ENCODE results near the gene RUNX2. TPM values are rescaled to one million over a fixed set of nuclear protein-coding genes. Genes with fewer than 3 reads are reported as not detected.
"Not testable (repeated sequence)": the region's sequence is repeated elsewhere in the genome, so short reads cannot be mapped to it uniquely, and the experiment has no call there.

RUNX2 gene
- total RNA-seq, result 1 to 10 TPM in 2 of 4 donors, under 1 TPM in 2; 0.65 to 2.4 (median 1.3) TPM

DNA sequence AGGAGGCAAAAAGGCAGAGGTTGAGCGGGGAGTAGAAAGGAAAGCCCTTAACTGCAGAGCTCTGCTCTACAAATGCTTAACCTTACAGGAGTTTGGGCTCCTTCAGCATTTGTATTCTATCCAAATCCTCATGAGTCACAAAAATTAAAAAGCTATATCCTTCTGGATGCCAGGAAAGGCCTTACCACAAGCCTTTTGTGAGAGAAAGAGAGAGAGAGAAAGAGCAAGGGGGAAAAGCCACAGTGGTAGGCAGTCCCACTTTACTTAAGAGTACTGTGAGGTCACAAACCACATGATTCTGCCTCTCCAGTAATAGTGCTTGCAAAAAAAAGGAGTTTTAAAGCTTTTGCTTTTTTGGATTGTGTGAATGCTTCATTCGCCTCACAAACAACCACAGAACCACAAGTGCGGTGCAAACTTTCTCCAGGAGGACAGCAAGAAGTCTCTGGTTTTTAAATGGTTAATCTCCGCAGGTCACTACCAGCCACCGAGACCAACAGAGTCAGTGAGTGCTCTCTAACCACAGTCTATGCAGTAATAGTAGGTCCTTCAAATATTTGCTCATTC is at the start of gene RUNX2:
Gene RUNX2, plus strand, starts transcription at position 375 of the 567 bp plus-strand sequence. CDS start 397 bp downstream, outside the sequence.
- ATAC-seq (ENCODE audit: low FRiP score) (peak; percentile 51), DNase-seq (ENCODE audit: low spot score) (no peak)
- TF ChIP-seq, protein P1, sequence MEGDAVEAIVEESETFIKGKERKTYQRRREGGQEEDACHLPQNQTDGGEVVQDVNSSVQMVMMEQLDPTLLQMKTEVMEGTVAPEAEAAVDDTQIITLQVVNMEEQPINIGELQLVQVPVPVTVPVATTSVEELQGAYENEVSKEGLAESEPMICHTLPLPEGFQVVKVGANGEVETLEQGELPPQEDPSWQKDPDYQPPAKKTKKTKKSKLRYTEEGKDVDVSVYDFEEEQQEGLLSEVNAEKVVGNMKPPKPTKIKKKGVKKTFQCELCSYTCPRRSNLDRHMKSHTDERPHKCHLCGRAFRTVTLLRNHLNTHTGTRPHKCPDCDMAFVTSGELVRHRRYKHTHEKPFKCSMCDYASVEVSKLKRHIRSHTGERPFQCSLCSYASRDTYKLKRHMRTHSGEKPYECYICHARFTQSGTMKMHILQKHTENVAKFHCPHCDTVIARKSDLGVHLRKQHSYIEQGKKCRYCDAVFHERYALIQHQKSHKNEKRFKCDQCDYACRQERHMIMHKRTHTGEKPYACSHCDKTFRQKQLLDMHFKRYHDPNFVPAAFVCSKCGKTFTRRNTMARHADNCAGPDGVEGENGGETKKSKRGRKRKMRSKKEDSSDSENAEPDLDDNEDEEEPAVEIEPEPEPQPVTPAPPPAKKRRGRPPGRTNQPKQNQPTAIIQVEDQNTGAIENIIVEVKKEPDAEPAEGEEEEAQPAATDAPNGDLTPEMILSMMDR (IDR thresholded peaks at IDR 0.05), result no peak

DNA sequence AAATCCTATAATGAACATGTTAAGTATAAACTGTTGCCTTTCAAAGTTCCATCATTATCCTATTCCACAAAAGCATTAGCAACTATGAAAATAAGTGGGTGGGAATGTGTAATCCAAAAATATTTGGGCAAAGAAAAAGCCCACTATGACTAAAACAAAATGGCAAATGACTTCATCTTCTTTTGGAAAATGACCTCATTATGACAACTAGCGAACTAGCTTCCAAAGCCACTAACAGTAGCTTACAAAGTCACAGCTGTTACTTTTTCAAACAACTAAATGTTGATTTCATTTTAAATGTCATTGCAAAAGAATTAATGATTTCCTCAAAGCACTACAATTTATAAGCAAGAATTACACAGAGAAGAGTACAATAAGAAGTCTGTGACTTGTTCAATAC is 49.8 kb upstream of the RUNX2 start:
- TF ChIP-seq, protein P1 (IDR thresholded peaks at IDR 0.05), result no peak
- no peak for DNase-seq (ENCODE audit: low spot score)
- no peak for ATAC-seq (ENCODE audit: low FRiP score)

DNA sequence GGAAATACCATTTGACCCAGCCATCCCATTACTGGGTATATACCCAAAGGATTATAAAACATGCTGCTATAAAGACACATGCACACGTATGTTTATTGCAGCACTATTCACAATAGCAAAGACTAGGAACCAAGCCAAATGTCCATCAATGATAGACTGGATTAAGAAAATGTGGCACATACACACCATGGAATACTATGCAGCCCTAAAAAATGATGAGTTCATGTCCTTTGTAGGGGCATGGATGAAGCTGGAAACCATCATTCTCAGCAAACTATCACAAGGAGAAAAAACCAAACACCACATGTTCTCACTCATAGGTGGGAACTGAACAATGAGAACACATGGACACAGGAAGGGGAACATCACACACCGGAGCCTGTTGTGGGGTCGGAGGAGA is 41.4 kb upstream of the RUNX2 start:
- DNase-seq (ENCODE audit: low spot score); ATAC-seq (ENCODE audit: low FRiP score): not testable (repeated sequence)

DNA sequence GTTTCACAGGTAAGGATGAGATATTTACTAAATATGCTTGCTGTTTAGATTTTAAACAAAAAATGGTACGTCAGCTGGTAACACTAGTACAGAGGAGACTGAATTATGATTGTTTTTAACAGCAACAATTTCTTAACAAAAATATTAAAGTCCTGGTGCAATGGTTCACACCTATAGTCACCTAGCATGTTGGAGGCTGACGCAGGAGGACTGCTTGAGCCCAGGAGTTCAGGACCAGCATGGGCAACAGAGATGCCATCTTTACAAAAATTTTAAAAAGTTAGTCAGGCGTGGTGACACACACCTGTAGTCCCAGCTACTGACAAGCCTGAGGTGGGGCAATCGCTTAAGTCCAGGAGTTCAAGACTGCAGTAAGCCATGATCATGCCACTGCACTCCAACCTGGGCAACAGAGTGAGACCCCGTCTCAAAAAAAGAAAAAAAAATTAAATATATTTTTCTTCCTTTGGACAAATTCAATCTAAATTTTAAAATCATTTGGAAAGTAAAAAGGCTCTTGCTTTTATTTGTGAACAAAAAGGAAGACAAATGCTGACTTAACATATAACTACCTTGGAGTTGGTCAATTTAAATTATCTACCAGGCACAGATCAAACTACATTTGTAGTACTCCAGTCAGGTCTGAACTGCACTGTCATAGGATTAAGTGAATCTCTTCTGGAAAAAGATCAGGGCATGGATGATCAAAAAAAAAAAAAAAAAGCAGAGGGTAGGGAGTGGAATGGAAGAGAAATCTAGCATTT is 38.2 kb upstream of the RUNX2 start:
- ATAC-seq (ENCODE audit: low FRiP score) (no peak), DNase-seq (ENCODE audit: low spot score) (no peak)
- TF ChIP-seq, protein P1 (IDR thresholded peaks at IDR 0.05), result no peak

DNA sequence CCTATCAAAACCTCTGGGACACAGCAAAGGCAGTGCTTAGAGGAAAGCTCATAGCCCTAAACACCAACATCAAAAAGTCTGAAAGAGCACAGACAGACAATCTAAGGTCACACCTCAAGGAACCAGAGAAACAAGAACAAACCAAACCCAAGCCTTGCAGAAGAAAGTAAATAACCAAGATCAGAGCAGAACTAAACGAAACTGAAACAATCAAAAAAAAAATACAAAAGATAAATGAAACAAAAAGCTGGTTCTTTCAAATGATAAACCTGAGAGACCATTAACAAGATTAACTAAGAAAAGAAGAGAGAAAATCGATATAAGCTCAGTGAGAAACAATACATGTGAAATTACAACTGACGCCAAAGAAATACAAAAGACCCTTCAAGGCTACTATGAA is 34.8 kb upstream of the RUNX2 start:
- ATAC-seq (ENCODE audit: low FRiP score) (no peak), DNase-seq (ENCODE audit: low spot score) (no peak)
- TF ChIP-seq, protein P1 (IDR thresholded peaks at IDR 0.05), result no peak

DNA sequence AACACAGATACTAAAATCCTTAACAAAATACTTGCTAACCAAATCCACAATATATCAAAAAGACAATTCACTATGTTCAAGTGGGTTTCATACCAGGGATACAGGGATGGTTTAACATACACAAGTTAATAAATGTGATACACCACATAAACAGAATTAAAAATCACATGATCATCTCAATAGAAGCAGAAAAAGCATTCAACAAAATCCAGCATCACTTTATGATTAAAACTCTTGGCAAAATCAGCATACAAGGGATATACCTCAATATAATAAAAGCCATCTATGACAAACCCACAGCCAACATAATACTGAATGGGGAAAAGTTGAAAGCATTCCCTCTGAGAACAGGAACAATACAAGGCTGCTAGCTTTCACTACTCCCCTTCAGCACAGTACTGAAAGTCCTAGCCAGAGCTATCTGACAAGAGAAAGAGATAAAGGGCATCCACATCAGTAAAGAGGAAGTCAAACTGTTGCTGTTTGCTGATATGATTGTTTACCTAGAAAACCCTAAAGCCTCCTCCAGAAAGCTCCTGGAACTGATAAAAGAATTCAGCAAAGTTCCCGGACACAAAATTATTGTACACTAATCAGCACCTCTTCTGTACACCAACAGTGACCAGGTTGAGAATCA is 33.9 kb upstream of the RUNX2 start:
- DNase-seq (ENCODE audit: low spot score); ATAC-seq (ENCODE audit: low FRiP score): not testable (repeated sequence)

DNA sequence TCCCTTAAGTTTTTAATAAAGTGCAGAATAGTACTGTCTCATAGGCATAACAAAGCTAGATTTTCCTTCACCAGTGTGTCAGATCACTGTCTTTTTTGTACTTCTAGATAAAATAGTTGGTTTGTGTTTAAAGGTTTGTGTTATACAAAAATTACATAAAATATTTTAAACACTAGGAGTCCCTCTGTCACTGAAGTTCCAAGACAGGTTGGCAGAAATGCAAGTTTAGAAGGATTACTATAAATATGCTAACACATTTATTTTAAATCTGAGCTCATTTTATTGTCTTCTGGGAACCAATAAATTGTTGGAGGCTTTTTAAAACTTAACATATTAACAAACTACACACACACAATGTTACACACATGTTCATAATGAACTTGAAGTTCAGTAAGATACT is 30.8 kb upstream of the RUNX2 start:
- DNase-seq (ENCODE audit: low spot score) (no peak), ATAC-seq (ENCODE audit: low FRiP score) (no peak)
- TF ChIP-seq, protein P1 (IDR thresholded peaks at IDR 0.05), result no peak

DNA sequence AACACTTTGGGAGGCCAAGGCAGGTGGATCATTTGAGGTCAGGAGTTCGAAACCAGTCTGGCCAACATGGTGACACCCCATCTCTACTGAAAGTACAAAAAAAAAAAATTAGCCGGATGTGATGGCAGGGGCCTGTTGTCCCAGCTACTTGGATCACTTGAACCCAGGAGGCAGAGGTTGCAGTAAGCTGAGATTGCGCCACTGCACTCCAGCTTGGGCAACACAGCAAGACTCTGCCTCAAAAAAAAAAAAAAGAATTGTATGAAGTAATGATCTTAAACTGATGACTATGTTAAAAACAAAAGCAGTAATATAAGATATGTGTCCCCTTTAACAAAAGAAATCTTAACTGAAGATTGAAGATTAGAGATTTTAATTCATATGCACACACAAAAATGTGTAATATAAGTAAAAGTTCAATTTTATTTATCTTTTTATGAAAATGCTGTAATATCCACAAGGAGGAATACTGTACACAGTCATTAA is 29.0 kb upstream of the RUNX2 start:
- no peak for ATAC-seq (ENCODE audit: low FRiP score)
- DNase-seq (ENCODE audit: low spot score), result no peak
- TF ChIP-seq, protein P1 (IDR thresholded peaks at IDR 0.05), result no peak

All from omental fat pad (tissue), 4 donors.